GM12875 (cell line): ENCODE results near the gene C3orf22.

ENCODE experiments used
- H3K4me3 ChIP-seq: one replicate; pipeline ENCODE4 v1.5.1; 2011; ENCODE audit warnings: low read depth, low read length, control low read depth
- TF ChIP-seq, protein P1 (sequence below): IDR thresholded peaks from 2 replicates; pipeline ENCODE4 v1.5.1; 2011; ENCODE audit warnings: low read depth, mild to moderate bottlenecking, control low read depth, inconsistent platforms, low read length, moderate library complexity, borderline replicate concordance; ENCODE audit not compliant: insufficient read depth

Gene C3orf22

DNA sequence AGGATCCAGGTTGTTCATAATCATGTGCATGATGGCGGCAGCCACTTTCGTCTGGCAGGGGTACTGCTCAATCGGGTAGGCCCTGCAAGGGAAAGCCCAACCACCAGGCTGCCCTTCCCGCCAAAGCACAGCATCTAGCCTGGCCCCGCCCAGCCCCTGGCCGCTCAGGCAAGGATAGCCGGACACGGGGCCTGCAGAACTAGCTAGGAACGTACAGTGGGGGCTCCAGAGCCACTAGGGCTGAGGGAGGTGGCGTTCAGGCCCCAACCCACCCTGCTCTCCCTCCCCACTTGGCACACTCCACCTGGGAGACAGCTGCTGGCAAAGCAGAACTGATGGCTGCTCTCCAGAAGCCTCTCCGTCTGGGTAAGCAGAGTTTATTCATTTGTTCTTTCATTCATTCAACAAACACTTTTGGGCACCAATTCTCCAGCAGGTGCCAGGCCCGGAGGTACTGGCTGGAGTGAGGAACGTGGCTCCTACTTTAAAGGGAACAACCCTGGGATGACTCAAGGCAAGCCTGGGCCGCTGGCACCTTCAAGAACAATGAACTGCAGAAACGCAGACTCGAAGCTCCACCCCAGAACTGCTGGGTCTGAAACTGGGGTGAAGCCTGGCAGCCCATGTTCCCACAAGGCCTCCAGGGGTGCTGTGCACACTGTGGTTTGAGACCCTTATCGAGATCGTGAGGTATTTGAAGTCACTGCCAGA is 49.0 kb downstream of the C3orf22 start:
- TF ChIP-seq, protein P1, sequence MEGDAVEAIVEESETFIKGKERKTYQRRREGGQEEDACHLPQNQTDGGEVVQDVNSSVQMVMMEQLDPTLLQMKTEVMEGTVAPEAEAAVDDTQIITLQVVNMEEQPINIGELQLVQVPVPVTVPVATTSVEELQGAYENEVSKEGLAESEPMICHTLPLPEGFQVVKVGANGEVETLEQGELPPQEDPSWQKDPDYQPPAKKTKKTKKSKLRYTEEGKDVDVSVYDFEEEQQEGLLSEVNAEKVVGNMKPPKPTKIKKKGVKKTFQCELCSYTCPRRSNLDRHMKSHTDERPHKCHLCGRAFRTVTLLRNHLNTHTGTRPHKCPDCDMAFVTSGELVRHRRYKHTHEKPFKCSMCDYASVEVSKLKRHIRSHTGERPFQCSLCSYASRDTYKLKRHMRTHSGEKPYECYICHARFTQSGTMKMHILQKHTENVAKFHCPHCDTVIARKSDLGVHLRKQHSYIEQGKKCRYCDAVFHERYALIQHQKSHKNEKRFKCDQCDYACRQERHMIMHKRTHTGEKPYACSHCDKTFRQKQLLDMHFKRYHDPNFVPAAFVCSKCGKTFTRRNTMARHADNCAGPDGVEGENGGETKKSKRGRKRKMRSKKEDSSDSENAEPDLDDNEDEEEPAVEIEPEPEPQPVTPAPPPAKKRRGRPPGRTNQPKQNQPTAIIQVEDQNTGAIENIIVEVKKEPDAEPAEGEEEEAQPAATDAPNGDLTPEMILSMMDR, result no peak
- H3K4me3 ChIP-seq, result no peak overlapping the region

- TF ChIP-seq, protein P1, result no peak
- H3K4me3 ChIP-seq, result no peak overlapping the region
Measured at GRCh38 chr3:126508564-126508964, 50.2 kb downstream of the C3orf22 start.

DNA sequence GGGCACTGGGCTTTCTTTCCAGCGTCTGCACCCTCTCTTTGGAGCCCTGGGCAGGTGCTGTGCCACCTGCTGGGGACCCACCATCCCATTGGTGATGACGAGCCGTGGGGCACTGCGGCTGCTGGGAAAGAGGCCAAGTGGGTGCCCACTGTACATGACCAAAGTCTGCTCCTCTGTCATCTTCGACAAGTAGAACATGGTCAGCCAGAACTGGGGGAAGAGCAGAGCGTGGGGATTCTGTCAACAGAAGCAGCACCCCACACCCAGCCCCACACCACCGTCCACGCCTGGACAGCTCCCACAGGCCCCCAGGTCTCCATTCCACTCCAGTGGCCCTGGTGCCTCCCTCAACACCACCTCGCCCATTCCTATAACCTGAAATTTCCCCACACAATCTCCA is 50.8 kb downstream of the C3orf22 start:
- TF ChIP-seq, protein P1, result no peak
- H3K4me3 ChIP-seq, result no peak overlapping the region

DNA sequence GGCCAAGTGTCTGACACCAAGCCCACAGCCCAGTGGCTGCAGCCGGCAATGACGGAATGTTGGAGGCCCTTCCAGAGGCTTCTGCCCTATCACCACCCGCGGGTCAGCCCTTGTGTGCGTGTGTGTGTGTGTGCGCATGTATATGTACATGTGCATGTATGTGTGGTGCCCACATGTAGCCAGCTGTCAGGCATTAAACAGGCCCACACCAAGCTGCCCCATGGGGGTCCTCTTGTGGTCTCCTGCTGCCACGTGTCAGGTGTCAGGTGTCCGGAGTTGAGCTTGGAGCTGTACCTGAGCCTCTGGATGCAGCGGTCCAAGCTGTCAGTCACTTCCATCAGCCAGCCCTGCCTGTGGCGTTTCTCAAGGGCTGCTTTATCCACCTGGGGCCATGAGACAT is 55.0 kb downstream of the C3orf22 start:
- TF ChIP-seq, protein P1, result no peak
- no peak overlapping the region for H3K4me3 ChIP-seq

DNA sequence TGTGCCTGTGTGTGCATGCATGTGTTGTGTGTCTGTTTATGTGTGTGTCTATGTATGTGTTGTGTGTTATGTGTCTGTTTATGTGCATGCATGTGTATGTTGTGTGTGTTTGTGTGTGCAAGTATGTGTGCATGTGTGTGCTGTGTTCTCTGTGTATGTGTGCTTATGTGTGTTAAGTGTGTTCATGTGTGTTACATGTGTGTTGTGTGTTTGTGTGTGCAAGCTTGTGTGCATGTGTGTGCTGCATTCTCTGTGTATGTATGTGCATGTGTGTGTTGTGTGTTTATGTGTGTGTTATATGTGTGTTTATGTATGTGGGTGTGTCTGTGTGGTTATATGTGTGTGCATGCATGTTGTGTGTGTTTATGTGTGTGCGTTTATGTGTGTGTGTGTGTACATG is 56.1 kb downstream of the C3orf22 start:
- H3K4me3 ChIP-seq, result no peak overlapping the region
- TF ChIP-seq, protein P1, result no peak

- no peak overlapping the region for H3K4me3 ChIP-seq
- TF ChIP-seq, protein P1, result no peak
Measured at GRCh38 chr3:126501736-126502135, 57.0 kb downstream of the C3orf22 start.

DNA sequence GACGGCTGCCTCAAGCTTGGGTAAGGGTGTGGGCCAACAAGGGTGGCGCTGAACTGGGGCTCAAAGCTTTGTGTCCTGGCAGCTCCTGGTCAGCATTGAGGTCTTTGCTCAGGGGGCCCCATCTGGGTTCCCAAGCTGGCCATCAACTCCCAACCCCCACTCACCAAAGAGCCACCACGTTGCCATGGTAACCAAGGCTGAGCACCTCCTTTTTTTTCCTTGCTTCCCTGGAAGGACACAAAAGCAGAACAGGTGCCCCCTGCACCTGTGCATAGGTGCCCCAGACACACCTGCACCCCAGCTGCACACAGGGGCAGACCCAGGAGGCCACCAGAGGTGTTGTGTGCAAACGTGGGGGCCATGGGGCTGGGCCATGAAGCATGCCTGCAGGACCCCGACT is 57.7 kb downstream of the C3orf22 start:
- H3K4me3 ChIP-seq, result no peak overlapping the region
- TF ChIP-seq, protein P1, result no peak
